Pancreas (tissue), 10 donors: Measurements from ENCODE around the gene BTD. TPM values are rescaled to one million over a fixed set of nuclear protein-coding genes. Genes with fewer than 3 reads are reported as not detected.

Experiments used
- ATAC-seq, 4 donors: fragments of 200-7000 bp; cut with Tn5 transposase; one replicate each; pipeline versions ENCODE4 v1.8.0 to v1.9.1; 2020; ENCODE audit warnings: mild to moderate bottlenecking in 4 of 4, moderate library complexity in 4 of 4
- DNase-seq, 6 donors: peaks; one replicate each; pipeline ENCODE4 v3.0.0-alpha.2; 2020
- FAIRE-seq: peaks from 2 replicates; lab custom pipeline; 2012; peaks lifted over from hg19 to GRCh38; lab: Jason Lieb, UNC
- H3K27ac ChIP-seq, 4 donors: fragments of 200-600 bp; sonication (generic); 1 replicate in 3 of 4; 2 replicates in 1 of 4; pipeline versions ENCODE4 v1.5.0 to v1.8.0; 2020
- H3K27me3 ChIP-seq, 4 donors: fragments of 200-600 bp; one replicate each; pipeline ENCODE4 v1.8.0; 2021
- H3K36me3 ChIP-seq, 3 donors: fragments of 200-600 bp; sonication (generic) in 1 of 3; one replicate each; pipeline versions ENCODE4 v1.5.0 to v1.8.0; 2020 to 2021
- H3K4me1 ChIP-seq, 3 donors: fragments of 200-600 bp; one replicate each; pipeline ENCODE4 v1.8.0; 2021
- H3K4me3 ChIP-seq, 4 donors: fragments of 200-600 bp; sonication (generic) in 2 of 4; one replicate each; pipeline versions ENCODE4 v1.5.0 to v1.8.0; 2020 to 2021
- H3K9me3 ChIP-seq, 4 donors: fragments of 200-600 bp; one replicate each; pipeline ENCODE4 v1.8.0; 2021
- WGBS, 2 donors: extraction: QIAGEN DNeasy Blood & Tissue Kit; methylation state at CpG; one replicate each; pipeline ENCODE4 v1.1.7; 2013; 5-methylcytosine and 5-hydroxymethylcytosine counted together
- intact Hi-C, 3 donors: fragments of 100-400 bp; cut with DNase I; formaldehyde crosslinking; loops; one replicate each; pipeline versions ENCODE4 v1.11.1 to v1.14.2; 2022
- polyA plus RNA-seq, 2 donors: library from polyadenylated mRNA; stranded (reverse); fragments of 200-250 nt; gene quantifications; one replicate each; pipeline ENCODE4 v1.2.3, GENCODE V29; 2013
- total RNA-seq, 6 donors: library from RNA; stranded (reverse); fragmentation: NEBNext Ultra II Directional in 4 of 6; extraction: Animal tissue kit (Norgen Biotek cat#: 25700) in 4 of 6; gene quantifications; one replicate each; pipeline versions ENCODE4 v1.2.1 to v1.2.4, GENCODE V29; 2021 to 2023
- TF ChIP-seq, protein P1 (sequence below), 4 donors: fragments of 200-600 bp; sonication (generic) in 3 of 4; IDR thresholded peaks; one replicate each; pipeline versions ENCODE4 v1.5.0 to v1.8.0; 2021; ENCODE audit warnings: antibody characterized with exemption in 4 of 4
- donor health status: healthy with polysubstance abuse.
- donor health status: DM: no; HTN: no; CAD: no; lungs with moderate emphysema.
- donor health status: DM: no; HTN: no; CAD: no.
- donor health status: control.
- donor health status: control.
- donor health status: Bipolar disorder and iron deficiency.
- donor health status: DM: yes; HTN: yes; CAD: no.
- donor health status: DM: no; HTN: no; CAD: no.
- donor health status: DM: no; HTN: no; CAD: no.
- donor health status: DM: yes; HTN: yes; CAD: no.

Gene BTD
- total and polyA plus RNA-seq, 8 donors = 6.2 to 22.0 (median 15.6) TPM

- peaks cover 0 to 8% (median 0%) of the 10 kb centered on the region in 3 donors for H3K4me1 ChIP-seq
- TF ChIP-seq, protein P1, sequence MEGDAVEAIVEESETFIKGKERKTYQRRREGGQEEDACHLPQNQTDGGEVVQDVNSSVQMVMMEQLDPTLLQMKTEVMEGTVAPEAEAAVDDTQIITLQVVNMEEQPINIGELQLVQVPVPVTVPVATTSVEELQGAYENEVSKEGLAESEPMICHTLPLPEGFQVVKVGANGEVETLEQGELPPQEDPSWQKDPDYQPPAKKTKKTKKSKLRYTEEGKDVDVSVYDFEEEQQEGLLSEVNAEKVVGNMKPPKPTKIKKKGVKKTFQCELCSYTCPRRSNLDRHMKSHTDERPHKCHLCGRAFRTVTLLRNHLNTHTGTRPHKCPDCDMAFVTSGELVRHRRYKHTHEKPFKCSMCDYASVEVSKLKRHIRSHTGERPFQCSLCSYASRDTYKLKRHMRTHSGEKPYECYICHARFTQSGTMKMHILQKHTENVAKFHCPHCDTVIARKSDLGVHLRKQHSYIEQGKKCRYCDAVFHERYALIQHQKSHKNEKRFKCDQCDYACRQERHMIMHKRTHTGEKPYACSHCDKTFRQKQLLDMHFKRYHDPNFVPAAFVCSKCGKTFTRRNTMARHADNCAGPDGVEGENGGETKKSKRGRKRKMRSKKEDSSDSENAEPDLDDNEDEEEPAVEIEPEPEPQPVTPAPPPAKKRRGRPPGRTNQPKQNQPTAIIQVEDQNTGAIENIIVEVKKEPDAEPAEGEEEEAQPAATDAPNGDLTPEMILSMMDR (IDR thresholded peaks at IDR 0.05) = peak; percentile 22 to 63 (median 52)
- 0 to 2% methylated on average over 3 of the region's 3 CpGs for WGBS, 2 donors
- no peaks in the 10 kb centered on the region for H3K9me3 ChIP-seq
- H3K36me3 ChIP-seq = peaks cover 0 to 18% (median 0%) of the 10 kb centered on the region in 3 donors
- H3K27ac ChIP-seq = no peak overlapping the region
- H3K4me3 ChIP-seq = no peak overlapping the region
- no peaks in the 10 kb centered on the region for H3K27me3 ChIP-seq
- DNase-seq (peak in 3 of 6 donors; percentile 27 to 69 (median 46)), ATAC-seq (peak; percentile 63 to 95 (median 94)), FAIRE-seq (peak; percentile 66)
- intact Hi-C loops = loop anchor here in 1 of 3 donors (10.0 kb wide), 2 partner anchors 123 to 293 kb away; no protein-coding TSS in a partner anchor
Observed at GRCh38 chr3:15557511-15557946, 44.0 kb upstream of the BTD start.

GRCh38 chr3:15558581-15558980 lies 43.0 kb upstream of the BTD start:
- Histone ChIP-seq H3K36me3 (peaks cover 0 to 27% (median 4%) of the 10 kb centered on the region in 3 donors), H3K9me3 (no peaks in the 10 kb centered on the region), H3K27me3 (no peaks in the 10 kb centered on the region), H3K4me1 (peaks cover 0 to 8% (median 0%) of the 10 kb centered on the region in 3 donors), H3K4me3 (no peak overlapping the region), H3K27ac (no peak overlapping the region)
- intact Hi-C loops = loop anchor here in 1 of 3 donors (10.0 kb wide), 2 partner anchors 124 to 294 kb away; no protein-coding TSS in a partner anchor
- no peak for ATAC-seq
- 83 to 87% methylated on average over 9 of the region's 9 CpGs for WGBS, 2 donors
- TF ChIP-seq, protein P1 (IDR thresholded peaks at IDR 0.05) = no peak
- DNase-seq = no peak
- no peak for FAIRE-seq

DNA sequence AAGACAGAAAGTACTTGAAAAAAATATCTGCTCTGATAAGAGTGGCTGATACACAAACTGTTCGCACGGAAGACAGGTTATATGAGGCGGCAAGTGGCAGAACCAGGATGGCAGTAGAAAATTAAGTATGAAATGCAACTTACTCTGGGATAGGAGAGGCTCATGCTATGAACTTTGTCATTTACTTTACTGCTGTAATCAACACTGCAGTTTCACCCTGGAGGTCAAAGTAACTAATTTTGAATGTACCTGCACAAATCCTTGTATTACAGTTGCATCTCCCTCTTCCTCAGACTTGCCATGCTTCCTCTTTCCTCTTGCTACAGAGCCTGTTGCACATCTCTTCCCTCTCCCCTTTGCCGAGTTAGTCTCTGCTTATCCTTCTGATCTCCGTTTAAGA lies 39.0 kb upstream of the BTD start:
- Histone ChIP-seq H3K27ac (no peak overlapping the region), H3K9me3 (no peaks in the 10 kb centered on the region), H3K4me3 (no peak overlapping the region), H3K36me3 (peaks cover 0 to 57% (median 6%) of the 10 kb centered on the region in 3 donors), H3K27me3 (no peaks in the 10 kb centered on the region), H3K4me1 (peaks cover 0 to 5% (median 0%) of the 10 kb centered on the region in 3 donors)
- no peak for ATAC-seq
- TF ChIP-seq, protein P1 (IDR thresholded peaks at IDR 0.05) = no peak
- intact Hi-C loops = no loop called here
- no peak for DNase-seq
- no peak for FAIRE-seq
- 69 to 73% methylated on average over 5 of the region's 5 CpGs for WGBS, 2 donors

GRCh38 chr3:15563190-15563589 lies 38.4 kb upstream of the BTD start:
- Histone ChIP-seq H3K27me3 (no peaks in the 10 kb centered on the region), H3K36me3 (peaks cover 0 to 64% (median 7%) of the 10 kb centered on the region in 3 donors), H3K4me1 (no peaks in the 10 kb centered on the region), H3K27ac (no peak overlapping the region), H3K4me3 (no peak overlapping the region), H3K9me3 (no peaks in the 10 kb centered on the region)
- intact Hi-C loops = no loop called here
- ATAC-seq (no peak), DNase-seq (no peak), FAIRE-seq (no peak)
- TF ChIP-seq, protein P1 (IDR thresholded peaks at IDR 0.05) = no peak
- 69 to 72% methylated on average over 1 of the region's 1 CpG for WGBS, 2 donors

GRCh38 chr3:15572138-15572537 lies 29.4 kb upstream of the BTD start:
- H3K4me3 ChIP-seq = no peak overlapping the region
- TF ChIP-seq, protein P1 (IDR thresholded peaks at IDR 0.05) = no peak
- ATAC-seq = peak; percentile 88 to 96 (median 95)
- no peaks in the 10 kb centered on the region for H3K9me3 ChIP-seq
- peaks cover 0 to 16% (median 9%) of the 10 kb centered on the region in 3 donors for H3K36me3 ChIP-seq
- intact Hi-C loops = no loop called here
- no peak overlapping the region for H3K27ac ChIP-seq
- DNase-seq = peak in 4 of 6 donors; percentile 46 to 85 (median 69)
- WGBS, 2 donors = 28% methylated on average over 4 of the region's 4 CpGs
- H3K27me3 ChIP-seq = no peaks in the 10 kb centered on the region
- H3K4me1 ChIP-seq = peaks cover 0 to 6% (median 0%) of the 10 kb centered on the region in 3 donors
- FAIRE-seq = no peak
